Hypothalamus (tissue), 51 donors: ENCODE results near the gene OR51G1.
"Not testable (repeated sequence)": the region's sequence is repeated elsewhere in the genome, so short reads cannot be mapped to it uniquely, and the experiment has no call there.

Experiments used
- DNase-seq, 51 donors: peaks; one replicate each; lab custom pipeline; 2025; lab: John Stamatoyannopoulos, UW

The OR51G1 gene, protein sequence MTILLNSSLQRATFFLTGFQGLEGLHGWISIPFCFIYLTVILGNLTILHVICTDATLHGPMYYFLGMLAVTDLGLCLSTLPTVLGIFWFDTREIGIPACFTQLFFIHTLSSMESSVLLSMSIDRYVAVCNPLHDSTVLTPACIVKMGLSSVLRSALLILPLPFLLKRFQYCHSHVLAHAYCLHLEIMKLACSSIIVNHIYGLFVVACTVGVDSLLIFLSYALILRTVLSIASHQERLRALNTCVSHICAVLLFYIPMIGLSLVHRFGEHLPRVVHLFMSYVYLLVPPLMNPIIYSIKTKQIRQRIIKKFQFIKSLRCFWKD

DNA sequence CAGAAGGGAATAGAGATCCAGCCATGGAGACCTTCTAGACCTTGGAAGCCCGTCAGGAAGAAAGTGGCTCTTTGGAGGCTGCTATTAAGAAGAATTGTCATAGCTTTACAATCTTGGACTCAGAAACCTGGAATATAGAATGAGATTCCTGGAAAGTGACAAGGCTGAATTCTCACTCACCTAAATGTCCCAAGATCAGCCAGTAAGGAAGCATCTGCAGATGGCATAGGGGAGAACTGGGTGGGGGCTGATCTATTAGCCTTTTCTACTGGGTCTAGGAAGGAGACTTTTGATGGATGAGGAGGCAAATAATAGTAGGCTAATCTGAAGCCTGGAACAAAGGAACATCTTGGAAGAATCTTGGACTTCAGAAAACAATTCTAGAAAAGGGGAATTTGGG lies at the start of gene OR51G1:
Gene OR51G1 (minus strand): TSS at position 101 of the 400 bp plus-strand sequence. CDS start 0 bp downstream, at position 101.
- DNase-seq = no peak

DNA sequence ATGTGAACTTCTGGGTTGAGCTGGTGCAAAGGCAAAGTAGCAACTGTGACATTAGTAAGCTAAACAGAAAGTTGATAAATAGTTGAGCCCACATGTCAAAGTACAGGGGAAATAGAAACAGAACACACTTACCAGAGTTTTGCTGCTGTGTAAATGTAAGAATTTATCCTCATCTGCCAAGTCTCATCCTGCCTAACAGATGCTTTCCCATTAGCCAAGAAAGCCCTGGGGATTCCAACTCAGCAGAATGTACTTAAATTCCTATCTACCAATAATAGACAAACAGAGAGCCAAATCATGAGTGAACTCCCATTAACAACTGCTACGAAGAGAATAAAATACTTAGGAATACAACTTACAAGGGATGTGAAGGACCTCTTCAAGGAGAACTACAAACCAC lies 38.7 kb upstream of the OR51G1 start:
- DNase-seq = no peak

DNA sequence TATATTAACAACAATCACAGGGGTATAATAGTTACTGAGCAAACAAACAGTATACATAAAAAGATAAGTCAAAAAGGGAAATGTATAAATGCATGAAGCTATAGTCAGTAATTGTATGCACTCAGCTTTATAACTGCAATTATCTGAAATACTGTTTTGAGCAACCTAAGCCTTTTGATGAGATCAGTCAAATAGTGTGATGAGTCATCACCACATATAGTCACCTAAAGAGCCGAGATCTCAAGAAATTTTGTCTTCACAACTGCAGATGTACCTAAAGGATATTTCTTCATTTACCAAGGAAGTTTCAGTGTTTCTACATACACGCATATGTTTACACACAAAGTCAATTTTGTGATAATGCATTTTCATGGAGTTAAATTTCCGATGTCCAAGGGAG lies 36.7 kb upstream of the OR51G1 start:
- DNase-seq = no peak

DNA sequence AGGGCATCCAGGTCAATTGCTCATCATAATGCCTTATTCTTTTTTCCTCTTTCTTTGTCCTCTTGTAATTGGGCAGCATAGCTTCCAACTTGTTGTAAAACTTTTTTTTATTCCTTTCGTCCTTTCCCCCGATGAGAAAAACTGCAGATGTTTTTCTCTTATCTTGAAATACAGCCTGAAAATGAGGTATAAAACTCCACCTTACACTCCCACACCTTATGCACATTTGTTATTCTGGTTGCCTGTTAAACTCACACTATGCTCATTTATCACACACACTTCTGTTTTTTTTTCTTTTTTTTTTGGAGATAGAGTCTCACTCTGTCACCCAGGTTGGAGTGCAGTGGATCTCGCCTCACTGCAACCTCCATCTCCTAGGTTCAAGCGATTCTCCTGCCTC lies 33.3 kb upstream of the OR51G1 start:
- no peak for DNase-seq

DNA sequence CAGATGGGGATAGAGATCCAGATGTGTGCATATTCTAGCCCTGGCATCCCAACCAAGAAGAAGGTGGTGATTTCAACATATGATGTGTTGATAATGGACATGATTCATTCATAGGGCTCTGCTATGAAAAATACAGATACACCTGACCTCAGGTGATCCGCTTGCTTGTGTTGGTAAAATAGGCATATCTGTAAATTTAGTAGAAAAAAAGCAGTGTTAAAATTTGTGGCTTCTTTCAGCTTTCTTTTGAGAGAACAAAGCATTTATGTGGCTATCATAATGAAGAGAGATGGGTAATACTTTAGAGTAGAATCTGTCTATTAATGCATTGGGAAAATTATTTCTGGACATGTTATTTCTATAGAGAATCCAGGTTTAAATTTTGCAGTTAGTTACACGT lies 31.5 kb upstream of the OR51G1 start, which contains the start of gene OR51A2:
Gene OR51A2 (minus strand): TSS at position 101 of the 400 bp plus-strand sequence. CDS start 0 bp downstream, at position 101.
- DNase-seq = not testable (repeated sequence)

DNA sequence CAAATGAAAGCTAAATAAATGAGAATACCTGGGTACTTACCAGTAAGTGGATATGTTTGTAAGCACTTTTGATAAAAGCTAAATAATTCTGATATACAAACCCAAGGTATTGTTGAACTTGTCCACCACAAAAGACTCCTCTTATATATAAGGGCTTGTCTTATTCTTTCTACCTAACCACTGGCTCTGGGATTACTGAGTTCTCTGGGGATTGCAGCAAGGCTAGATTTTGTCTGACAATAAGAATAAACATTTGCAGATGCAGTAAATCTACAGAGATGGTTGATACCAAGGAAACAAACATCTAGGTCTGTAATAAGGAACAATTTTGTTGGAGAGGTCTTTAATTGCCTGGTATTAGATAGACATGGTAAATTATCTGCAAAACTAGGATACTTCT lies 23.4 kb upstream of the OR51G1 start, which contains the start of gene OR51A4:
Gene OR51A4 (minus strand): TSS at position 101 of the 400 bp plus-strand sequence. CDS start 505 bp downstream, outside the sequence.
- no peak for DNase-seq

DNA sequence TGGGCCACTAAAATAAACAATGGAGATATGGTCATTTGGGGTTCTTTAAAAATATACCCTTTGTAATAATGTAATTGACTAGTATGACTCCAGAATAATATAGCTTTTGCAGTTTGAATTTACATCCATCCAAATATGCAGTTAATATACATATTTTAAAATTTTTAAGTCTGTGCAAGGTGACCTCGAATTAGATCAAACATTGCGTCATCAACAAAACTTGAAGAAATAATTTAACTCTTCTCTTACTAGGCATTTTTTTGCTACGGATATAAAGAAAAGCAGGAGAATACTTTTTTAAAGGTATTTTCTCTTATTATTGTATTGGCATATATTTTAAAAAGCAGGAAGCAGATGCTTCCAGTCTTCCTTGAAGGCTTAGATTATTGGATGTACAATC lies 12.6 kb upstream of the OR51G1 start:
- no peak for DNase-seq

DNA sequence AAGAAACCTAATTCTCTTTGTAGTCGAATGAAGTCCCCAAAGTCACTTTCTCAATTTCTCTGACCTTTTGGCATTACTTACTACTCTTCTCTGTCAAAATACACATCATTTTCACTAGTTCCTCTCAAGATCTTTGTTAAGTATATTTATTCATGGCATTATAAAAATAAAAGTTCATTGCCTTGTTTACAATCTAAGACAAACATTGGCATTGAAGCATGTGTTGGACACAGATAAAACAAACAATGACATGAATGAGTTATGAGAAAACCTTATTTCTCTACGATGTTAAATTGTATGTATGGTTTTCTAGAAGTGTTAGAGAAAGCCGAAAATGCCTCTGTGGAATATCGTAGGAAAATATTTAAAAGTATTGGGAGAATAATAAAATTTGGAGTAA lies 8.6 kb upstream of the OR51G1 start:
- DNase-seq = no peak

DNA sequence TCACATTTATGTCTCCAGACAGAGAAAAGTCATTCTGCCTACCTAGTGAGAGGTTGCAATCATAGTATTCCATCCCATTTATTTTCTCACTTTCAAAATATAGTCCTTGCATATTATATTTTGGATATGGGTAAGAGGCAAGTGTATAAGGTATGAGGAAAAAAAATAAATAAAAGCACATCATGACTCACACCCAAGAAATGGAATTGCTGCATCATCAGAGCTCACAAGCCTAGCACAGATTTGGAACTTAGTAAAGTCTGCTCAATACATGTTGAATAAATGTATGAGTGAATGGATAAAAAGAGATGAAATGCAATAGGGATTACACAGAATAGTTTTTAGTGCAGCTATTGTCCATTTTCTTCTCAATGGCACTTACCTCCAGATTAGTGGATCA lies 2.5 kb upstream of the OR51G1 start:
- no peak for DNase-seq

DNA sequence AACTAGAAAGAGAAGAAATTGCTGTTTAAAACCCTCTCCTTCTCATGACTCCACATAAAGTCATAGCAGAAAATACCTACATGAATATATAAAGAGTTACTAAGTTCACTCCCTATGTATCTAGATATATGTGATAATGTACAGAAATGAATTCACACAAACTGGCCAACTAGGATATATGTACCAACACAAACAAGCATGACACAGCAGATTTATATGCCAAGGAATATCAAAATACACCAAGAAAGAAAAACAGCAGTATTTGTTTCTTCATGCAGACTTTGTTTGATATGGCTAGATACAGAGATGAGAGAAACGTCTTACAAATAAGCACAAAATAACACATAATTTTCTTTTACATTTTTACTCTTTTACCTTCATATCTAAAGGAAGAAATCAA lies 1.8 kb downstream of the OR51G1 start:
- DNase-seq = no peak

DNA sequence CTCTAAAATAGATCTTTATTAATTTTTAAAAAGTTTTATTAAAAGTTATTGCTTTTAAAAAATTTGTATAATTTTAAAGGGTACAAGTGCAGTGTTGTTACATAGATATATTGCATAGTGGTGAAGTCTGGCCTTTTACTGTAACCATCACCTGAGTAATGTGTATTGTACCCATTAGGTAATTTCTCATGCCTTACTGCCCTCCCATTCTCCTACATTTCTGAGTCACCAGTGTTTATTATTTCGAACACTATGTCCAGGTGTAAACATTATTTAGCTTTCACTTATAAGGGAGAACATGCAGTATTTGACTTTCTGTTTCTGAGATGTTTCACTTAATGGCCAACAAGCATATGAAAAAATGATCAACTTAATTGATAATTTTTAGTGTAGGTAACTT lies 2.3 kb downstream of the OR51G1 start:
- no peak for DNase-seq

DNA sequence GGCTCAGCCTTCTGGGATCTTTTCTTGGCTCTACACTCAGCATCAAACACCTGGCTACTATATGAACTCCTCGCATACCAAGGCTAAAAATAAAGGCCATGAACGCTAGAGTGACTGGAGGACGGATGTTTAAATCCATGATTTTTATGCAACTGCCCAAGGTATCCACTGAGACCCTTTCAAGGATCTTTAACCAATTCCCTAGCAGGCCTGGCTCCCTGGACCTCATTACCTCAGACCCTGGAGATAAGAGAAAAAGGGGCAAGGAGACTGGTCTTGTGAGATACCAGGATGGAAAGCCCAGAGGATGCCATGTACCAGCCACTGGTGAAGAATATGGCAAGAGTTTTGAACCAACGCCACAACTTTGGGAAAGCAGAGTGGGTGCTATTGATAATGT lies 4.9 kb downstream of the OR51G1 start, which contains the start of gene OR51G2:
Gene OR51G2 (minus strand): TSS at position 101 of the 400 bp plus-strand sequence. CDS start 3,687 bp downstream, outside the sequence.
- no peak for DNase-seq

DNA sequence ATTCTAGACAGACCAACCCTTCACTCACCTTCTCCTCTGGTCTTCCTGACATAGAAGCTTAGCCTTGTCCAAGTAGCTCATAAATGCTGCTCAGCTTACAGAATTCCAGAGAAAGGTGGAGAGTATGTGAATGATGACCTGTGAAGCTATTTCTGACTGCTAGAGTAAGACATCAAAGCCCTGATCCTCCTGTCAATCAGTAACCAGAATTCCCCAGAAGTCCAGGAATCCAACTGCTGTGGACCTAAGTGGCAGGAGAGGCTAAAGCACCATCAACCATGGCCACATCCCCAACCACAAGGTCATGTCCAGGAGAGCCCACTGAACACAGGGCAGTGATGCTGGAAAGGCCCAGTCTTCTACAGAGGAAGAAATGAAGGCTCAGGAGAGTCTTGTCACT lies 7.6 kb downstream of the OR51G1 start:
- DNase-seq = no peak

DNA sequence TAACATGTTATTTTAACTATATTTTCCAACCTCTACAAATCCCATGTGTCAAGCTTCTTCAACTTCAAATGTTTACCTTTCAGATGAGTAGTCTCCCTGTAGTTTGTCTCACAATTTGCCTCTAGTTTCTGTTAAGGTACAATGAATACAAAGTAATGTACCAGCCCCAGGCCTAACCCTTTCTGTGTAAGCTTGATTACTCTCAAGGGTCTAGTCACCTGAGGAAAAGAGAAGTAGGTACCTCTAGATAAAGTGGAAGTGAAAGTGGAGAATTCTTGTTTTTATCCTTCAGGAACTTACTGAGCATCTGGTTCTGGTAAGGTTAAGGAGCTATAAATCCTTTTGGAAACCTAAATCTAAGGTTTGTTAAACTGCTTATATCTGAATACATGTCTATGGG lies 20.7 kb downstream of the OR51G1 start, which contains the start of gene OR51A7:
Gene OR51A7 (plus strand): TSS at position 300 of the 400 bp plus-strand sequence. CDS start 3,587 bp downstream, outside the sequence.
- no peak for DNase-seq

DNA sequence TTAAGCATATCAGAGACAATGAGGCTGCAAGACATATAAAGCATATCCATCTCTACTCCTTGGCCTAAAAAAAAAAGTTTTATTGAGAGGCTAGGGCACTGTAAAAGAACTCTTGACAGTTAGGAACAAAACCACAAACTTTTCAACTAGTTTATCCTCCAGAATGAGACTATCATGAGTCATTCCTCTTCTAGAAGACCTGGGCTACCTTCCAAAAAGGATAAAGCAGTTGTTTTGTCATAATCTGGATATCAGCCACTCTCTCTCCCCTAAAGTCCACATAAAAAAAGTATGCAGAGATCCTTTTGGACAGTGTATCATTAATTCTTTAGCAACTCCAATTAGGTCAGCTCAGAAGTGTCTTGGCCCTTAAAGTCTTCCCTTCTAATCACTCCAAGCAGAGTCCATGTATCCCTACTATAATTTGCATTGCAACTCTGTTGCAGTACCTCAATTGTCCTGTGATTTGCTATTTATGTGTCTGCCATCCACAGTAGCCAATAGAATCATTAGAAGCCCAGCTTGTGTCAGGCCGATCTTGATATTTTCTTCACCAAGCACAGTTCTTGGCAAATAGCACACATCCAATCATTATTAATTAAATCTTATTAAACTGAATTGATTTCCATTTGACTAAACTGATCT lies 32.0 kb downstream of the OR51G1 start:
- DNase-seq = no peak

DNA sequence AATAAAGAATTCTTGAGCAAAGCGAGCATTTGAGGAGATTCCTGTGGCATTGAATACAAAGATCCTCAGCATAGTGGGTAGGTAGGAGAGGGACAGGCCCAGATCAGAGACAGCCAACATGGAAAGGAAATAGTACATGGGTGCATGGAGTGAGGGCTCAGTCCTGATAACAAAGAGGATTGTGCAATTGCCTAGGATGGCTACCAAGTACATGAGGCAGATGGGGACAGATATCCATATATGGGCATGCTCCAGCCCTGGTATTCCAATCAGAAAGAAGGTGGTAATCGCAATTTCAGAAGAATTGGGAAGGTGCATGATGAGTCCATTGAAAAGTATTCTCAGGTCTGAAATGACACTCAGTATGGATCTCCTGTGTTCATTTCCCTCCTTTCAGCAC lies 33.9 kb downstream of the OR51G1 start:
- DNase-seq = no peak

DNA sequence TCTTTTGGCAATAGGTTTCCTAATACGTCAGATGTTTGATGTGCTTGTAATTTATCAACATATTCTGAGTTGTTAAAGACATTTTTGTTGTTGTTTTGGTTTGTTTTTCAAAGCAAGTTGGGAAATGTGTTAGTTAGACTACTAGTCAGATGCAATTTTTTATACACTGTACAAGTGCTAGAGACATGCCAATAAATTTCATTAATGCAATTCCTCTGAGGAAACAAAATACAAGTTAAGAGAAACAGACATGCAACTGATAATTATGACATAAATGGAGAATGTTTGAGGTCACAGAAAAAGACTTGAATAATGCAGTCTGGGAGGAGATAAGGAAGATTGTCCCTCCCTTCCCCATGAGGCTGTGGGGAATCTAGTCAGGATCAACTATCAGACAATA lies 36.5 kb downstream of the OR51G1 start:
- no peak for DNase-seq

DNA sequence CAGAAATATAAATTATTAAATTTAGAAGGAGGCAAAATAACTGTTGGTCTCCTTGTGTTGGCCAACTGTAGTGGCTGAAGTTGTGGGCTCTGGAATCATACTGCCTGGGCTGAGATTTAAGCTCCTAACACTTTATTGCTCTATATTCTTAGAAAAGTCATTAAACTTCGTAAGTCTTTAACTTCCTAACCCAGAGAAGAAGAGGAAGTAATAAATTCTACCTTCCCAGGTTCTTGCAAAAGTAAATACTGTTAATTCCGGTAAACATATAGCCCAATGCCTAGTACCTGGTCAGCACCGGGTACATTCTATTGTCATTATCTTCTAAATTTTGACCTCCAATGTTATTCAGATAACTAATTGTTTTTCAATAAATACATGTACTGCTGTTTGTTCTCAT lies 38.0 kb downstream of the OR51G1 start:
- no peak for DNase-seq

DNA sequence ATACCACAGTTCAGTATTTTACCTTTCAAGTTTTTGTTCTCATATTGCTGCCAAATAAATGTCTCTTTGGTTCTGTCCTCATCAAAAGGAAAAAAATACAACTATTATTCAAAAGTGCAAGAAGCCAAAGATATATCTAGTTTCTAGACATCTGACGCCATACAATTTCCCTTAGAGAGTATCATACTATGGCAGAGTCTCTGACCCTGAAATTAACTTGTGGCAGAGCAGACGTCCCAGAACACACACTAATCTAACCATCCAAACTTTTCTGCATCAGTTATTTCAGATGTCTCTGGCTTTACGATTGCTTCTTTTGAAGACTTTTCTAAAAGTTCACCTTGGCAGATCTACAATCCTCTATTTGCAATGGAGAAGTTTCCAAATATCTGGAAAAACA lies 39.8 kb downstream of the OR51G1 start:
- no peak for DNase-seq

DNA sequence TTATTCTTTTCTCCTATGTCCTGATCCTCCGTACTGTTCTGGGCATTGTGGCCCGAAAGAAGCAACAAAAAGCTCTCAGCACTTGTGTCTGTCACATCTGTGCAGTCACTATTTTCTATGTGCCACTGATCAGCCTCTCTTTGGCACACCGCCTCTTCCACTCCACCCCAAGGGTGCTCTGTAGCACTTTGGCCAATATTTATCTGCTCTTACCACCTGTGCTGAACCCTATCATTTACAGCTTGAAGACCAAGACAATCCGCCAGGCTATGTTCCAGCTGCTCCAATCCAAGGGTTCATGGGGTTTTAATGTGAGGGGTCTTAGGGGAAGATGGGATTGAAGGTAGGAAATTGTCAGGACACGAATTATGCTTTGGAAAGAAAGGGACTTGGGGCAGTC lies 41.6 kb downstream of the OR51G1 start:
- no peak for DNase-seq

DNA sequence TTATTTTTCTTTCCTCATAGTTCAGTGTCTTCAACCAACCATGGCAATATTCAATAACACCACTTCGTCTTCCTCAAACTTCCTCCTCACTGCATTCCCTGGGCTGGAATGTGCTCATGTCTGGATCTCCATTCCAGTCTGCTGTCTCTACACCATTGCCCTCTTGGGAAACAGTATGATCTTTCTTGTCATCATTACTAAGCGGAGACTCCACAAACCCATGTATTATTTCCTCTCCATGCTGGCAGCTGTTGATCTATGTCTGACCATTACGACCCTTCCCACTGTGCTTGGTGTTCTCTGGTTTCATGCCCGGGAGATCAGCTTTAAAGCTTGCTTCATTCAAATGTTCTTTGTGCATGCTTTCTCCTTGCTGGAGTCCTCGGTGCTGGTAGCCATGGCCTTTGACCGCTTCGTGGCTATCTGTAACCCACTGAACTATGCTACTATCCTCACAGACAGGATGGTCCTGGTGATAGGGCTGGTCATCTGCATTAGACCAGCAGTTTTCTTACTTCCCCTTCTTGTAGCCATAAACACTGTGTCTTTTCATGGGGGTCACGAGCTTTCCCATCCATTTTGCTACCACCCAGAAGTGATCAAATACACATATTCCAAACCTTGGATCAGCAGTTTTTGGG lies 42.2 kb downstream of the OR51G1 start, which contains the start of gene OR51T1:
Gene OR51T1 (plus strand): TSS at position 41 of the 641 bp plus-strand sequence. CDS start 0 bp downstream, at position 41.
- no peak for DNase-seq
